ENCODE results near the gene CAP1.

CAP1 gene

GRCh38 chr1:40096646-40096976 lies 56.1 kb downstream of the CAP1 start:
- no peak for DNase-seq (ENCODE audit: low spot score)

DNA sequence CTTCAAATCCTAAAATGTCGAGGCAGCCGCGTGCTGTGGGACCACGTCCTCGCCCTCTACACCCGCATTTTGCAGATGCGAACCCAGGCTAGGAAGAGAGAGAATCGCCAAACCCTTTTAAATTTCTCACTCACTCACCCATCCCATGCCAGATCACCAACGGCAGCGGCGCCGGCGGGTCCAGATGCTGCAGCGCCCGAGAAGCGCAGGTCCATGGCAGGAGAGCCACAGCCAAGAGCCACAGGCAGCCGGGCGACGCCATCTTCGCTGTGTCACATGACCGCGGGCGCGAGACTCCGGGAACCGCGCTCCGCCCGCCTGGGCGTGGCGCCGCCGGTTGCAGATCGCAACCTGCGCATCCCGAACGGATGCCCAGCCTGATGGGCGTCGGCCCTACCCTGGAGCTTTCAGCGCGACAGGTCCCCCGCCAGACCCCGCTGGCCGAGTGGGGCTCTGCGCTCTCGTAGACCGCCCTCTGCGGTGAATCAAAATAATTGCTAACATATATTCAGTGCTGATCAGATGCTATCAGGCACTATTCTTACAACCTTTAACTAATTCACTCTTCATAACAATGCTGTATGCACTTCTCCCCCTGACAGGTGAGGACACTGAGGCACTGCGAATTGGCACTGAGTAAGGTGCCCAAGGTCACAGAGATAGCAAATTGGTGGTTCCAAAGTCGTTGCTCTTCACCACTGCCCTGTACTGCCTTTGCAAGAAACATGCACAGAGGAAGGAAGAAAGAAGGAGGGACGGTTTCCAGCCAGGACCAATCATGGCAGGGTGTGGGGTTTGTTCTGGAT lies 56.7 kb downstream of the CAP1 start, which contains the start of gene PPT1:
TSS of gene PPT1 (minus strand) at position 276 of the 806 bp plus-strand sequence. CDS start at position 262, 14 bp downstream.
- peak; percentile 78 for DNase-seq (ENCODE audit: low spot score)

DNA sequence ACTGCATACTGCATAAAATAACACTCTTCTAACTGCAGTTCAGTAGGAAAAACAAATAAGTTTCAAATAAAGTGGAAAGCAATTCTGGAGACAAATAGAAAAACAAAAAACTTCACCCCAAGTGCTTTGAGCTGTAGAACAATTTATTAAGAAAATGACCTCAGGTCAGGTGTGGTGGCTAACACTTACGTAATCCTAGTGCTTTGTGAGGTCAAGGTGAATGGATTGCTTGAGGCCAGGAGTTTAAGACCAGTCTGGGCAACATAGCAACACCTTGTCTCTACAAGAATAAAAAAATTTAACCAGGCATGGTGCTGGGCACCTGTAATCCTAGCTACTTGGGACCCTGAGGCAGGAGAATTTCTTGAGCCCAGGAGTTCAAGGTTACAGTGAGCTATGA lies 61.5 kb downstream of the CAP1 start:
- DNase-seq (ENCODE audit: low spot score), result no peak

- DNase-seq (ENCODE audit: low spot score), result no peak
These were observed 62.4 kb downstream of the CAP1 start for GRCh38 chr1:40102896-40103295.

- DNase-seq (ENCODE audit: low spot score), result no peak
These were observed 64.5 kb downstream of the CAP1 start for GRCh38 chr1:40105028-40105427.

- DNase-seq (ENCODE audit: low spot score), result no peak
These were observed 66.9 kb downstream of the CAP1 start for GRCh38 chr1:40107290-40107959.

DNA sequence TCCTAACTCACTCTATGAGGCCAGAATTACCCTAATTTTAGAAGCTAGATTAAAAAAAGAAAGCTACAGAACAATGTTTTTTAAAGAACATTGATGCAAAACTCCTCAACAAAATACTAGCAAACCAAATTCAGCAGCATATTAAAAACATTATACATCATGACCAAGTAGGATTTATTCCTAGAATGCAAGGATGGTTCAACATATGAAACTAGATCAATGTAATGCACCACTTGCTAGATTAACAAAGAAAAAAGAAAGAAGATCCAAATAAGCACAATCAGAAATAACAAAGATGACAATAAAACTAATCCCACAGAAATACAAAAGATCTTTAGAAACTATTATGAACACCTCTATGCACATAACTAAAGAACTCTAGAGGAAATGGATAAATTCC lies 69.9 kb downstream of the CAP1 start:
- no peak for DNase-seq (ENCODE audit: low spot score)

DNA sequence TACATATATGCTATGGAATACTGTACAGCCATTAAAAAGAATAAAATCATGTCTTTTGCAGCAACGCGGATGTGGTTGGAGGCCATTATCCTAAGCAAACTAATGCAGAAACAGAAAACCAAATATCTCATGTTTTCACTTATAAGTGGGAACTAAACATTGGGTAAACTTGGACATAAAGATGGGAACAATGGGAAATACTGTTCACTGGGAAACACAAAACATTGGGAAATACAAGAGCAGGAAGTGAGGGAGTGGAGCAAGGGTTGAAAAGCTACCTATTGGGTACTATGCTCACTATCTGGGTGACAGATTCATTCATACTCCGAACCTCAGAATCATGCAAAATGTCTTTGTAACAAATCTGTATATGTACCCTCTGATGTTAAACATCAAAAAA lies 73.9 kb downstream of the CAP1 start:
- no peak for DNase-seq (ENCODE audit: low spot score)

DNA sequence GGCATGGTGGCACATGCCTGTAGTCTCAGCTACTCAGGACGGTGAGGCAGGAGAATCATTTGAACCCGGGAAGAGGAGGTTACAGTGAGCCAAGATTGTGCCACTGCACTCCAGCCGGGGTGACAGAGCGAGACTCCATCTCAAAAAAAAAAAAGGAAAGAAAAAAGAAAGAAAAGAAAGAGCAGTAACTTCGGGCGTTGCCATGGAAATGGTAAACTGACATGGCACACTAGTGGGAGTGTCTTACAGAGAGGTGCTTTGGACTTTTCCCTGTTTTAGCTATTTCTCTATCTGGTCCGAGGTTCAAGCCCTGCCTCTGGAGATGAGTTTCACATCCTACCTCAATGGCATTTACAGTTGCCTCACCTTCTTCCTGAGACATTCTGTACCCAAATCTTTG lies 79.6 kb downstream of the CAP1 start:
- DNase-seq (ENCODE audit: low spot score), result no peak
